H4 (cell line): Measurements from ENCODE around the gene PRH2. TPM values are rescaled to one million over a fixed set of nuclear protein-coding genes. Genes with fewer than 3 reads are reported as not detected.

Experiments used
- DNase-seq: peaks from one replicate; pipeline ENCODE4 v3.0.0-alpha.2; 2015; ENCODE audit warnings: low spot score
- total RNA-seq: library from RNA; depleted of rRNA; stranded (reverse); fragments of >200 nt; shearing (Covaris generic); gene quantifications from 2 replicates; pipeline ENCODE4 v1.2.3, GENCODE V29; 2014; rRNA removed

The PRH2 gene
- total RNA-seq, 1 experiment from 2014 or later = not detected

- DNase-seq = no peak
These were observed 31.2 kb downstream of the PRH2 start for GRCh38 chr12:10960211-10960610.

GRCh38 chr12:10965476-10965875 is 36.4 kb downstream of the PRH2 start:
- no peak for DNase-seq

GRCh38 chr12:10966314-10966713 is 37.3 kb downstream of the PRH2 start:
- DNase-seq = no peak

GRCh38 chr12:10967409-10967808 is 38.4 kb downstream of the PRH2 start:
- peak; percentile 82 for DNase-seq

GRCh38 chr12:10968765-10969456 is 39.9 kb downstream of the PRH2 start:
- DNase-seq = peak; percentile 78

- DNase-seq = no peak
These were observed 45.9 kb downstream of the PRH2 start for GRCh38 chr12:10974965-10975364.

GRCh38 chr12:10982244-10982643 is 53.2 kb downstream of the PRH2 start:
- DNase-seq = no peak

Other genes with a start within 250 kb of the PRH2 start
- 55.7 and 96.7 TPM in 2 replicates for gene YBX3, start 205.9 kb upstream of the PRH2 start, total RNA-seq
- gene TAS2R7, start 126.6 kb upstream of the PRH2 start, total RNA-seq = not detected in 2 replicates
- gene TAS2R8, start 122.0 kb upstream of the PRH2 start, total RNA-seq = not detected in 2 replicates
- gene TAS2R9, start 119.1 kb upstream of the PRH2 start, total RNA-seq = not detected in 2 replicates
- 0.08 TPM in 1 of 2 replicates, not detected in the other for gene TAS2R10, start 102.9 kb upstream of the PRH2 start, total RNA-seq
- 0.87 and 3.6 TPM in 2 replicates for gene PRR4, start 79.8 kb upstream of the PRH2 start, total RNA-seq
- 7.4 and 9.9 TPM in 2 replicates for gene PRH1, start 45.0 kb upstream of the PRH2 start, total RNA-seq
- 0.08 and 0.17 TPM in 2 replicates for gene TAS2R13, start 19.7 kb upstream of the PRH2 start, total RNA-seq
- 1.6 and 3.3 TPM in 2 replicates for gene TAS2R14, start 10.0 kb downstream of the PRH2 start, total RNA-seq
- gene TAS2R50, start 57.7 kb downstream of the PRH2 start, total RNA-seq = not detected in 2 replicates
- 0.62 TPM in 1 of 2 replicates, not detected in the other for gene TAS2R20, start 69.1 kb downstream of the PRH2 start, total RNA-seq
- 0.21 TPM in 1 of 2 replicates, not detected in the other for gene TAS2R19, start 93.4 kb downstream of the PRH2 start, total RNA-seq
- 1.4 TPM in 1 of 2 replicates, not detected in the other for gene TAS2R31, start 102.2 kb downstream of the PRH2 start, total RNA-seq
- gene TAS2R46, start 133.1 kb downstream of the PRH2 start, total RNA-seq = 0.23 TPM in 1 of 2 replicates, not detected in the other
- gene TAS2R43, start 163.1 kb downstream of the PRH2 start, total RNA-seq = not detected in 2 replicates
- 0.10 TPM in 1 of 2 replicates, not detected in the other for gene TAS2R30, start 205.4 kb downstream of the PRH2 start, total RNA-seq
- gene SMIM10L1, start 242.0 kb downstream of the PRH2 start, total RNA-seq = 8.4 and 10.1 TPM in 2 replicates